Measurements from ENCODE around the gene SIDT2.
A peak's percentile ranks its signal among the peaks of the same experiment; 100 is the strongest.
"Not testable (repeated sequence)": the region's sequence is repeated elsewhere in the genome, so short reads cannot be mapped to it uniquely, and the experiment has no call there.

Gene SIDT2

DNA sequence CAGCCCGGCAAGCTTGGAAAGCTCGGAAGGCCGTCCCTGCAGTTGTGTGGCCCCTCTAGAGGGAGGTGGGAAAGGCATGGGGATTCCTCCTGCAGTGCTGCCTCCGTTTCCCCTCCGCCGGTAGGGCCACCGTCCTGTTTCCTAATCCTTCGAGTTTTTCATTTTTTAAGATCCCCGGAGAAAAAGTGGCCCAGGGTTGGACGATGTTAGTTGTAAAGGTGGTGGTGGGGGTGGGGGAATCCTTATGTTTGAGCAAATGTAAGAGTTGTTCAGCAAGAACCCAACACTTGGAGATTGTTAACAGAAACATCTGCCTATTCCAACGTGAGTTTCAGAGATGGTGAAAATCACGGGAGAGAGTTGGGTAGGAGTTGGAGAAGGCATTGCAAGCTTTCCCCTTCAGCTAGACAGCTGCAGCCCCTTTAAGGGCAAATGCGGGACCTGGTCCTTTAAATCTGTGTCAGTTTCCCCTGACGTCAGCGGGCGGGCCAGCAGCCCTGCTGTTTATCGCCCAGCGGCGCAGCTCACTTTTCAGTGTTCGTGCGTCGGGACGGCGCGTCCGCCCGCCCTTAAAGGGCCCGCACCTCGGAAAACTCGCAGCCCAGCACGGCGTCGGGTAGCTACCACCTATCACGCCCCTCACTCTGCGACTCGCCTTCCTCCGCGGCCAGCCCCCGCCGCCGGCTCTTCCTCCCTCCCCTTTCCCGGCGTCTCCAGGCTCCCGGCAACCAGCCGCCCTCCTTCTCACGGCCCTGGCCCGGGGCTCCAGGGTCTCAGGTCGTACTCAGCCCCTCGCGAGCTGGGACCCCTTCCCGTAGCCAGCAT, at the start of gene SIDT2:
Gene SIDT2 (plus strand): TSS at position 534 of the 825 bp plus-strand sequence. CDS start 521 bp downstream, outside the sequence.
- peak; percentile 82 to 94 for DNase-seq

DNA sequence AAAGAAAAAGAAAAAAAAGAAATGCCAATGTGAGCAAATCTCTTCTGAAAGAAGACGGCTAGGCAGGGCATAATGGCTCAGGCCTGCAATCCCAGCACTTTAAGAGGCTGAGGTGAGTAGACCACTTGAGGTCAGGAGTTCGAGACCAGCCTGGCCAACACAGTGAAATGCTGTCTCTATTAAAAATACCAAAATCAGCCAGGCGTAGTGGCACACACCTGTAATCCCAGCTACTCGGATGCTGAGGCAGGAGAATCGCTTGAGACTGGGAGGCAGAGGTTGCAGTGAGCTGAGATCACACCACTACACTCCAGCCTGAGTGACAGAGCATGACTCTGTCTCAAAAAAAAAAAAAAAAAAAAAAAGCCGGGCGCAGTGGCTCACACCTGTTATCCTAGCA, 48.1 kb upstream of the SIDT2 start:
- not testable (repeated sequence) for DNase-seq

DNA sequence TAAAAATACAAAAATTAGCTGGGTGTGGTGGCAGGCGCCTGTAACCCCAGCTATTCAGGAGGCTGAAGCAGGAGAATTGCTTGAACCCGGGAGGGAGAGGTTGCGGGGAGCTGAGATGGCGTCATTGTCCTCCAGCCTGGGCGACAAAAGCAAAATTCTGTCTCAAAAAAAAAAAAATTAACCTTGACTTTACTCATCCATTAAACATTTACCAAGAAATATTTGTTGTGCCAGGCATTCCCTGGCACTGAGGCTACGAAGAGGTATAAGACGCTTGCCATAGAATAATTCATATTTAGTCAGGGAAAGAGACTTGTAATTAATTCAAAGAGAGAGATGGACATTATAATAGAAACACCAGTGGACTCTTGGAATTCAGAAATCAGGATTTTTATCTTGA, 47.7 kb upstream of the SIDT2 start:
- no peak for DNase-seq

DNA sequence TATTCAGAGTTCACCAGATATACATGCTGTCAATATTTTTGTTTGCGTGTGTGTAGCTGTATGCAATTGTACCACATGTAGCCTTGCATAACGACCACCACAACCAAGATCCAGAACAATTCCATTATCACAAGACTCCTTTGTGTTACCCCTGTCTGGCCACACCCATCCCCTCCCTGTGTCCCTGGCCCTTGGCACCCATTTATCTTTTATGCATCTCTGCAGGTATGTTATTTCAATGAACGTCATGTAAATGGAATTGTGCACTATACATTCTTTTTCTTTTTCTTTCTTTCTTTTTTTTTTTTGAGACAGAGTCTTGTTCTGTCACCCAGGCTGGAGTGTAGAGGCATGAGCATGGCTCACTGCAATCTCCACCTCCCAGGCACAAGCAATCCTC, 44.1 kb upstream of the SIDT2 start:
- DNase-seq, result no peak

DNA sequence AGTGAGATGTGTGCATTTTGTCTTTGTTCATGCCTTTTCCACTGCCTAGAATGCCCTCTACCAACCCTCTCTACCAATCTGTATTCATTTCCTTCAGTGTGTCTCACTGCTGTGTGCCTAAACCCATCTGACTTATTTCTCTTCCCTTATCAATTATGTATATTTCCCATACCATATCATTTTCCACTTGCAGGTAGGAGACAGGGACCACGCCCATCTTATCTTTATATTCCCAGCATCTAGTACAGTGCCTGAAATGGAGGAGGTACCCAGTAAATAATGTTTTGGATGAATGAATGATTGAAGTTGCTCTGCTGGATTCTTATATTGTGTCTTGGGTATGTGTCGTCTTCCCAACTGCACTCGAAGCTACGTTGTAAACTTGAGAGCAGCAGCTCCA, 43.6 kb upstream of the SIDT2 start:
- DNase-seq, result not testable (repeated sequence)

DNA sequence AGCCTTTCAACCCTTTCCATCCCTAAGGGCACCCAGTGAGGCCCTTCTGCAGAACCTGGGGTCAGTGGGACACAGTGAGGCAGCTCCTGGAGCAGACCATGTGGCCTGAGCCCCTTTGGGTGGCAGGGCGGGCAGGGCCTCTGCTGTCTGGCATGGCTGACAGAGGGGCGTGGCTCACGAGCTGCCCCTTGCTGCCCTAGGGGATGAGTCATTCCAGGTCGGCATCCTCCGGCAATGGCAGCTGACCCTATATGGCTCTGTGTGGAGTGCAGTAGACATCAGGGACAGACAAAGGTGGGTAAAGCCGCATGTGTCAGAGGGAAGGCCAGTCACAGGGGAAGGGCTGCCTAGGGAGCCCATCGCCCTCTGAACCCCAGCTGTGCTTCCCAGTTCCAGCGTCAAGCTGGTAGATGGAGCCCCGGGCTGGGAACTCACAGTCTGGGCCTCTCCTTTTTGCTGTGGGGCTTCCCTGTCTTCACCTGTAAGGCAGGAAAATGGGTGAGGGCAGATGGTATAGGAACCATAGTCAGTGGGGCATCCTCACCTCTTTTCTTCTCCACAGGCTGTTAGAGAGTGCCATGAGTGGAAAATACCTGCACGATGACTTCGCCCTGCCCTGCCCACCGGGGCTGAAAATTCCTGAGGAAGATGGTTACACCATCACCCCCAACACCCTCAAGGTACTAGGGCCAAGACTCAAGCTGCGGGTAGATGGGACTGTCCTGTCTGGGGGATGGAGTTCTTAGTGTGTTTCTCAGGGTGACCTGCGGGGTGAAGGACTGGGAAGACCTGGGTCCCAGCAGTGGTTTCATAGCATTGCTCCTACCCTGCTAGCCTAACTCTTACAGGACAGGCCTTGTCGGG, 41.1 kb upstream of the SIDT2 start:
- DNase-seq, result not testable (repeated sequence)

DNA sequence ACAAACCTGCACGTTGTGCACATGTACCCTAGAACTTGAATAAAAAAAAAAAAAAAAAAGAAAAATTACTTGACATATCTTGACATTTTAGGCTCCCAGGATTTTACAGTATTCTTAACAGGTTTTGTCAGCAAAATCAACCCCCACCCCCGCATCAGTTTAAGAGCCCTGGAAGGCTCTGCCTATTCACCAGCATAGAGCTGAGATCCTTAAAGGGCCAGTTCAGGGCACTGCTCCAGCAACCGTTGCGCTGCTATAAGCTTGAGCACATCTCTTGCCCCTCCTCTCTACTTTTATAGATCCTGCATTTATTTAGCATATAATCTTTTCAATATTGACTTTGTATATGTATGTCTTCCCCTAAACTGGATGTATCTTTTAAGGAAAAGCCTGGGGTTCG, 35.2 kb upstream of the SIDT2 start:
- DNase-seq, result peak; percentile 6 to 23

DNA sequence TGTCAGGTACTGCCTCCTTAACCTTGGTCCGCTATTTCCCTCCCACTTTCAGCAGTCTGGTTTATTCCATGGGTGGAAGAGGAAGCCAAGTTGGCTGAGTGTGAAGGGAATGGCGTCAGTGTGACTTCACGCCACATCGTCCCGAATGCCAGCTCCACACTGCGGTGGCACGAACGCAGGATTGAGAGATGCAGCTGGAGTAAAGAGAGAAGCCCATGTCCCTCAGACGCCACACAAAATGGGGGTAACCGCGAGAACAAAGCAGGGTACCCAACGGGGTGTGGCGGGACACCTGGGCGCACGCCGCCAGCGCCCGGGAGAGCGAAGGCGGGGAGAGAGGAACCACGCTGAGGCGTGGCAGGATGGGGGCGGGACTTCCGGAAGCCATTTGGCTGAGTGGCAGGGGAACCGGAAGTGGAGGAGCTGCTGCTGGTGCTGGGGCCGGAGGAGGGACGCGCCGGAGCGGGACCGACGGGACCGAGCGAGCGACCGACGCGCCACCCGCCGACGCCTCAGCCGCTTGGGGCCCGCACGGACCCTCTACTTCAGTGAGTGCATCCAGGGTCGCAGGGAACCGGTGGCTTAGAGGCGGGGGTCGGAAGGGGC, 34.6 kb upstream of the SIDT2 start, which contains the start of gene PAFAH1B2:
Gene PAFAH1B2 (plus strand): TSS at position 417 of the 606 bp plus-strand sequence. CDS start 8,161 bp downstream, outside the sequence.
- DNase-seq, result peak; percentile 79 to 92

DNA sequence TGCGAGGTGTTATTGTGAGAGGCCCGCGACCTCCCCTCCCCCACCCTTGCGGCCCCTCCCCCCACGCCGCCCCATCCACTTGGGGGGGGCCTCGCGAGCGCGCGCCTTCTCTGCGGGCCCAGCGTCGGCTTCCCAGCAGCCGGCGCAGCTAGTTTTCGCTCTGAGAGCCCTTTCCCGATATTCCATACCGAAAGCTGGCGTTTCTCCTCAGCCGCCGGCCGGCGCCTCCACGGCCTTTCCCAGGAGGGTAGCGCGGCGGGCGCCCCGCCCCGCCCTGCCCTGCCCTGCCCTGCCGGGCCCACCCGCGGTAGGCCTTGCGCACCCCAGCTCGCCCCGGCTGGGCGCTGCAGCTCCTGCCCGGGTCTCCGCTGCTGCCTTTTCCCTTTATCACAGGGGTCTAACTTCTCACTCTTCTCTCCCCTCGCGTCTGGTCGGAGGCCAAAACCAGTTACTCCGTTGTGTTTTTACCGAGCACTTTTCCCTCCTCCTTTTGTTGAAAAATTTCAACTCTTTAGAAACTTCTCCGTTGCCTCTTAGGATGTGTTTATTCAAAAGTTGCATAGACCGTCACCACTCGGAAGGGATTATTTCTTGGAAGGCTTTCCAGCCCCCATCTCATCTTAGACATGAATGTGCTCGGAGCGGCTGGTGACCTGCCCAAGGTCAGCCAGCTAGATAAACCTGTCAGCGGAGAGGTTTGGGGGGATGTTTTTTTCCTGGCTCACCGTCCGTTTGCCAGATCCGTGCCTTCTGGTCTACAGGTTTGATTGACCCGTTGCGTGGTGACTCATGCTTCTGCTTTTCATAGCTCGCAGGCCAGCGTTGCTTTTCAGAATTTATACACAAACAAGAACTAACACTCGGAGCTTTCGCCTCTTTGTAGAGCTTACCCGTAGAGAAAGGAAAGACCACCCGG, 33.8 kb upstream of the SIDT2 start:
- peak; percentile 16 to 32 for DNase-seq

DNA sequence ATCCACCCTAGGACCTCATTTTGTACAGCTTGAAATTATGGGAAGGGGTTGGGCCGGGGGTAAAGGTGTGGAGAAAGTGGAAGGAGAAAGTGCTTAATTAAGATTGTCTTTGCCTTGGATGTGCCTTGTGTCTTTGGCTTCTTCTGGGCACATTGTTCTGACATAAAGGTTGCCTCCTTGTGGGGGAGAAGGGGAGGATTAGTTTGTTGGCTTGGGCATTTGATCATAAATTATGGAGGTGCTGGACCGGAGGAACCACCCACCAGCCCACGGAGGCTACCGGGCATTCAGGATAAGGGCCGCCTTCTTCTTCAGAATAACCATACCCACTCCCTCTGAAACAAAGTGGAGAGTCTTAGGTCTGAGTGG, 33.2 kb upstream of the SIDT2 start:
- peak in 1 of 2 experiments; percentile 11 for DNase-seq

DNA sequence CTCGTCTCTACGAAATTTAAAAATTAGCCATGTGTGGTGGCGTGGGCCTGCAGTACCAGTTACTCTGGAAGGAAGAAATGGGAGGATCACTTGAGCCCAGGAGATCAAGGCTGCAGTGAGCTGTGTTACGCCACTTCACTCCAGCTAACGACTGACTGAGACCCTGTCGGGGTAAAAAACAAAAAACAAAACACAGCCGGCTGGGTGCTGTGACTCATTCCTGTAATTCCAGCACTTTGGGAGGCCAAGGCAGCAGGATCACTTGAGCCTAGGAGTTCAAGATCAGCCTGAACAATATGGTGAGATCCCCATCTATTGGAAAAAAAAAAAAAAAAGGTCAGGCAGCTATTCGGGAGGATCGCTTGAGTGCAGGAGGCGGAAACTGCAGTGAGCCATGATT, 32.0 kb upstream of the SIDT2 start:
- DNase-seq, result no peak

DNA sequence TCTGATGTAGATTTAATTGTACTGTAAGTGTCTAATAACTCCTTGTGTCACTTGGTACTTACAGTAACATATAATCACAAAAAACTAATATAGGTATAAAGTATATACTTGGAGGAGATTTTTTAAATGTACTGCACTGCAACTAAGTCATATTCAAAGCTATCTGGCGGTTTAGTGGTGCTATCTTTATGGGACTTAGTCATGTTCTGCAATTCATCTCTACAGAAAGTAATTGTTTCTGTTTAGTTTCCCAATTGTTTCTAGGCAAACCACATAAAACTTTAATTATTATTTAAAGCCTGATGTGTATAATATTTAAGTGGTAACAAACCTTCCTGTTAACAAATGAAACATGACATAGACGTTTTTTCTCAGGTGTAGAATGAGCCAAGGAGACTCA, 26.5 kb upstream of the SIDT2 start:
- DNase-seq, result no peak

DNA sequence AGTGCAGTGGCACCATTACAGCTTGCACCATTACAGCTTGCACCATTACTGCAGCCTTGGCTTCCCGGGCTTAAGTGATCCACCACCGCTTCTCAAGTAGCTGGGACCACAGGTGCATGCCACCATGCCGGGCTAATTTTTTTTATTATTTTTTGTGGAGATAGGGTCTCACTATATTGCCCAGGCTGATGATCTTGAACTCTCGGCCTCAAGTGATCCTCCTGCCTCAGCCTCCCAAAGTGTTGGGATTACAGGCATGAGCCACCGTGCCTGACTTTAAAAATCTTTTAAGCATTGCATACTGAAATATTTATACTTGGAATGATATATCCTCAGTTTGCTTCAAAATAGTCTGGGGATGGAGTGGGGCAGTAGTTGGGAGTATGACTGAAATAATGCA, 24.1 kb upstream of the SIDT2 start:
- no peak for DNase-seq

DNA sequence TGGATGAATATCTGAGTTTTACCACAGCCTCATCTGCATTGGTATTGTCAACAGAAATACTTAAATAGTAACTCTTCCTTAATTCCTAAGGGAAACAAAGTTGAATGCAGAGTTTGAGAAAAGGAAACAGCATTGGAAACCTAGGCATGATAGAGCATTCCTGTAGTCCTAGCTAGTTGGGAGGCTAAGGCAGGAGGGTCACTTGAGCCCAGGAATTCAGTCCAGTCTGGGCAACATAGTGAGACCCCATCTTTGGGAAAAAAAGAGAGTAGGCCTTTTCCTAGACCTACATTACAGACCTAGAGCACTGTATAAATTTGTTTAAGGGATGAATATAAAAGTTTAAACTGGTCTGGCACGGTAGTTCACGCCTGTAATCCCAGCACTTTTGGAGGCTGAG, 21.0 kb upstream of the SIDT2 start:
- DNase-seq, result no peak

DNA sequence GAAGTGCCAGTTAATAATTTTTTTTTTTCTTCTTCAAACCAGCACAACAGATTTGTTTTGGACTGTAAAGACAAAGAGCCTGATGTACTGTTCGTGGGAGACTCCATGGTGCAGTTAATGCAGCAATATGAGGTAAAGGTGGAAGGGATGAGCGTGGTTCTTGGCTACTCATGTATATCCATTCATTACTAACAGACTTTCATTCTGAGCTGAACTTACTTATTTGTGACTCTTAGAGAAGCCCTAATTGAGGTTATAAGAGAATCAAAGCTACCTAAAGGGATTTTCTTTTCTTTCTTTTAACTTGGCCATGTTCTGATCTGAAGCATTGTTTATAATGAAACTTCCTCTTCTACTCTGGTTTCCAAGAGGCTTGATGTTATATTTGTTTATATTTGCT, 18.7 kb upstream of the SIDT2 start:
- DNase-seq, result no peak

DNA sequence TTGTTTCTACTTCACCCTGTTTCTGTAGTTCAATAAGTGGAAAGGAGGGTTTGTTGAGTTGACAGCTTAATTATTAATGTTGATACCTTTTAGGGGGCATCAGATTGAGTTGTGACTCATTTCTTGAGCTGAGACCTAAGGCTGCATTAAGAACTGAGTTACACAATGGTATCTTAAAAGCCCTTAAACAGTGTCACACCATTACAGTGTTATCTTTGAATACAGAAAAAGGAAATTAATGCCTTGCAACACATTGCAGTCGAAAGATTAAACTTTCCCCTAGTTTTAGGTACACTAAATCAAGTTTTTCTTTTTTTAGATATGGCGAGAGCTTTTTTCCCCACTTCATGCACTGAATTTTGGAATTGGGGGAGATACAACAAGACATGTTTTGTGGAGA, 17.7 kb upstream of the SIDT2 start:
- no peak for DNase-seq

DNA sequence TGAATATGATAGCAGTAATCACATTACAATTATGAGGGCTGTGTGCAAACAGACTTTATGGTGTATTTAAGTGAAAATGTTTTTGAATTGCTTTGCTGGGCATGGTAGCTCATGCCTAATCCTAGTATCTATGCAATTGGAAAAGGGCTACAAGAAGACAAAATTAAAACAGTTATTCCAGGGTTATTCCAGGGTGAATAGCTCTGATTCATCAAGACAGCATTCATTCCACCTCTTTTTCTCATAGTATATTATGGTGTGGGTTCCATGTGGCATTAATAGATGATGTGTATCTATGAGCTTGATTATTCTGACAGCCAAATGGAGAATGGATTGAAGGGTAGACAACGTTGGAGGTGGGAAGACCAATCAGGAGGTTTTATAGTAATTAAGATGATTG, 12.1 kb upstream of the SIDT2 start:
- DNase-seq, result no peak

DNA sequence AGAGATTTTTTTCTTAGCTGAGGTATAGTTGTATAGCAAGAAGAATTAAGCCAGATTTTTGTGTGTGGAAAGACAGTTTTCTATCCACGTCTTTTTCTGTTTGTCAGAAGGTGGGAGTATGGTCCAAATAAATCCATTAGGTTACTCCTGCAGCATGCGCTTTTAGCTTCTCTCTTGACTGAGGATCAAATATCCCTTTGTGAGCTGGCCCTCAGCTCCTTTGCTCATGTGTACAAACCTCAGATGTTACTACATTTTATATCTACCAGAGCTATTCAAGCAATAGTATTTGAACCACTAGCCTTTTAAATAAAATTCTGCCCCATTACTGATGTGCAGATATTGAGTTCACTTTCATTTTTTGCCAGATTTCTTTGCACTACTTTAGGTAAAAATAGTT, 8.8 kb upstream of the SIDT2 start:
- DNase-seq, result no peak

DNA sequence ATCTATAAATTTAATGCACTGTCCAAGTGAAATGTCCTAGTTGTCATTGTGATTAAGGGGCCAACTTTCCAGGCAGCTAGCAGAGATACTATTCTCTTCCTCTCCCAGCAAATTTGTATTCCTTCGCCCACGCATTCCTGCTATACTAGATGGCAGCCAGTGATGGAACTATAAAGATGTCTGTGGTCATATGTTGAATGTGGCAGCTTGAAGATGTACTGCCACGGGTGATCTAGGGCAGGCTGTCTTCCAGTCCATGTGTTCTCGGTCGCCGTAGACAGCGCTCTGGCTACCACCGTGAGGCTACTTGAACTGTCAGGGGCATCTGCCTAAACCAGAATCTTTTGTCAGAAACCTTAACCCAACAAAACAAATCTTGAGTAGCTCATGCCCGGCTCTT, 8.3 kb upstream of the SIDT2 start:
- no peak for DNase-seq

DNA sequence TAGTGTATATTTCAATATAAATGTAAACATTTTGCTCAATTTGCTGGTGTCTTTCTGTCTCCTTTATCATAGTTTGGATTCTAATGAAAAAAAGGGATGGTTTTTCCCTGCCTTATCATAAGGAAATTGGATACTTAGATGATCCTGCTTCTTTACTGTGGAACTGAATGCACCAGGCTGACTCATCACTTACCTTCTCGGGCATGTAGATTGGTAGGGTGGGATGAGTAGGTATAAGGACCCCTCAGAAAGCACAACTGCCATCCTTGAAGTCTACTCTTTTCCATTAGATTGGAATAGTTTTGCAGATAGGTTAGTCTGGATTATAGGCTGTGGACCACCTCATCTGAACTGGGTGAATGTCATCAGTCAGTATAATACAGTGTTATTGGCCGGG, 7.5 kb upstream of the SIDT2 start:
- no peak for DNase-seq

DNA sequence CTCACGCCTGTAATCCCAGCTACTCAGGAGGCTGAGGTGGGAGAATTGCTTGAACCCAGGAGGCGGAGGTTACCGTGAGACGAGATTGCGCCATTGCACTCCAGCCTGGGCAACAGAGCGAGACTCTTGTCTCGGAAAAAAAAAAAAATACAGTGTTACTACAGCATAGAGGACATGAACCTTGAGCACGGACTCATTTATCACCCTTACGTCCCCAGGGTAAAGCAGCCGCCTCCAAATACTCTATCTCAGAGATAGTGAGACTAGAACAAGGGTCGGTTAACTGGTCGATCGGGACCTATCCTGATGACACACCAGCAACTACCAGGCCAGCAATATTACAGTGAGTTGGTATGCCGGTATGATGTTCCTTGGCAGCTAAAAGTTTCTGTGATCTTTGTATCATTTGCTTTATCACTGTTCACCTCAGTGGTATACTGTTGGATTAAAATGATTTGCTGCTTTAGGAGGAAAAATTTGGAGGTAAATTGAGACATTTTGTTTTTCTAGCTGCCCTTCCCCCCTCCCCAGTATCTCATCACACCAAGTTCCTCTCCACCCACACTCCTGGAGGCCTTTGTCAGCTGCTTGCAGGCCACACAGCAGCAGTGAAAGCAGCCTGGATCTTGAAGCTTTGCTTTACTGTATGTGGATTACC, 7.0 kb upstream of the SIDT2 start:
- no peak for DNase-seq

All from SHP77 (cell line).